GM12891 (cell line): ENCODE measurements around the gene YPEL4.

ENCODE experiments used
- PAX5 ChIP-seq: IDR thresholded peaks from 2 replicates; pipeline ENCODE4 v1.6.1; 2011; ENCODE audit warnings: low read length, moderate library complexity, mild to moderate bottlenecking; ENCODE audit not compliant: insufficient read depth, severe bottlenecking
- POLR2A ChIP-seq: IDR thresholded peaks from 2 replicates; pipeline ENCODE4 v1.6.1; 2011; ENCODE audit warnings: low read depth, low read length, control low read depth
- POLR2AphosphoS5 ChIP-seq: IDR thresholded peaks from 2 replicates; pipeline ENCODE4 v1.6.1; 2011; ENCODE audit warnings: low read depth, low read length, control low read depth
- TAF1 ChIP-seq: IDR thresholded peaks from 2 replicates; pipeline ENCODE4 v1.6.1; 2011; ENCODE audit warnings: low read depth, low read length, control low read depth

DNA sequence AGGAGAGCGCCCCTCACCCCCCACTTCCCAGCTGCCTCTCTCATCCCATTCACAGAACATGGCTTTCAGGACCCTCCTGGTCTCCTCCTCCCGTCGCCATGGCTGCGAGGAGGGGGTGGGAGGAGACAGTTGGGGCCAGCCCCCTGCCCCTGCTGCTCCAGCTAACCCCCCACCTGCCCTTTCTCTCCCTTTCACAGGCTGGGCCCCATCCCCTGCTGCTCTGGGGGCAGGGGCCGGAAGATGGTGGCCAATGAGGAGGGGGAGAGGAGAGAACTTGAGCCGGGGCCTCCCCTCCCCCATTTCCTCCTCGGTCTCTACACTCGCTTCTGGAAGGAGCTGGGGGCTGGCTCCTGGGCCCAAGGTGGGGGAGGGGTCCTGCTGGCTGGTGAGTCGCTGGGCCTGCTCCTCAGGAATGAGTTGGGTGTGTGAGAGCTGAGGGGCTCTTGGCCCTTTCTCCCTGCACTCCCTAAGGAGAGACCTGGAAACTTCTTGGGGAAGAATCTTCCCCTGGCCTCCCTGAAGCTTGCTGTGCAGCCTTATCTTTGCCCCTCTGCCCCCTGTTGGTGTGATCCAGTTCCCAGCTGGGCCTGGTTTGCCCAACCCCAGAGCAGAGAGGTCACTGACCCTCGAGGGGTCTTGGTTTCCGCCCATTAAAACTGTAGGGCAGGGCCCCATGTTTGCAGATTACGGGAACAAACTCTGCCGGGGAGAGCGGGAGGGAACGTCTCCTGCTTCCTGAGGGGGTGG is 10.2 kb downstream of the YPEL4 start:
- TF ChIP-seq POLR2A (no peak), POLR2AphosphoS5 (no peak), PAX5 (no peak), TAF1 (no peak)
